Muscle layer of colon (tissue), 2 donors: ENCODE data around the gene CCNY.

Experiments
- H3K27ac ChIP-seq: one replicate; pipeline ENCODE4 v1.7.0; 2013; ENCODE audit warnings: low read depth, mild to moderate bottlenecking, low read length, moderate library complexity
- H3K27me3 ChIP-seq, 2 donors: one replicate each; pipeline ENCODE4 v1.7.0; 2013; ENCODE audit warnings: low read length in 2 of 2, mild to moderate bottlenecking in 2 of 2; ENCODE audit not compliant: insufficient read depth in 2 of 2, control insufficient read depth in 1 of 2
- H3K36me3 ChIP-seq: one replicate; pipeline ENCODE4 v1.7.0; 2013; ENCODE audit warnings: mild to moderate bottlenecking, low read length; ENCODE audit not compliant: insufficient read depth
- H3K4me1 ChIP-seq: one replicate; pipeline ENCODE4 v1.7.0; 2013; ENCODE audit warnings: mild to moderate bottlenecking, low read length; ENCODE audit not compliant: insufficient read depth
- H3K4me3 ChIP-seq, 2 donors: one replicate each; pipeline ENCODE4 v1.7.0; 2013; ENCODE audit warnings: low read length in 2 of 2, low read depth in 1 of 2, mild to moderate bottlenecking in 1 of 2, moderate library complexity in 1 of 2
- H3K9ac ChIP-seq: one replicate; pipeline ENCODE4 v1.7.0; 2013; ENCODE audit warnings: low read length
- H3K9me3 ChIP-seq: one replicate; pipeline ENCODE4 v1.7.0; 2013; ENCODE audit warnings: mild to moderate bottlenecking, low read length
- donor health status: abdominal sarcoma.
- donor health status: Adenocarcinoma of cecum.

CCNY gene

GRCh38 chr10:35375091-35375765 is 38.9 kb downstream of the CCNY start:
- peaks cover 48% of the 10 kb centered on the region for H3K4me1 ChIP-seq
- no peaks in the 10 kb centered on the region for H3K36me3 ChIP-seq
- no peak overlapping the region for H3K27ac ChIP-seq
- H3K9me3 ChIP-seq = no peaks in the 10 kb centered on the region
- H3K4me3 ChIP-seq = no peak overlapping the region
- no peak overlapping the region for H3K9ac ChIP-seq
- H3K27me3 ChIP-seq = no peaks in the 10 kb centered on the region

- no peak overlapping the region for H3K27ac ChIP-seq
- H3K36me3 ChIP-seq = no peaks in the 10 kb centered on the region
- peaks cover 42% of the 10 kb centered on the region for H3K4me1 ChIP-seq
- no peak overlapping the region for H3K9ac ChIP-seq
- H3K9me3 ChIP-seq = no peaks in the 10 kb centered on the region
- H3K27me3 ChIP-seq = no peaks in the 10 kb centered on the region
- no peak overlapping the region for H3K4me3 ChIP-seq
Measured at GRCh38 chr10:35377050-35377728, 40.9 kb downstream of the CCNY start.

GRCh38 chr10:35378541-35379210 is 42.4 kb downstream of the CCNY start:
- H3K4me3 ChIP-seq = no peak overlapping the region
- no peaks in the 10 kb centered on the region for H3K36me3 ChIP-seq
- no peak overlapping the region for H3K27ac ChIP-seq
- H3K27me3 ChIP-seq = no peaks in the 10 kb centered on the region
- H3K9me3 ChIP-seq = no peaks in the 10 kb centered on the region
- H3K9ac ChIP-seq = no peak overlapping the region
- H3K4me1 ChIP-seq = peaks cover 34% of the 10 kb centered on the region

- no peaks in the 10 kb centered on the region for H3K36me3 ChIP-seq
- H3K27ac ChIP-seq = no peak overlapping the region
- no peak overlapping the region for H3K9ac ChIP-seq
- peak overlapping the region in 1 of 2 donors; percentile 3 for H3K4me3 ChIP-seq
- no peaks in the 10 kb centered on the region for H3K9me3 ChIP-seq
- H3K4me1 ChIP-seq = peaks cover 30% of the 10 kb centered on the region
- H3K27me3 ChIP-seq = no peaks in the 10 kb centered on the region
Measured at GRCh38 chr10:35379226-35380137, 43.2 kb downstream of the CCNY start.

GRCh38 chr10:35382096-35382495 is 45.8 kb downstream of the CCNY start:
- H3K27me3 ChIP-seq = no peaks in the 10 kb centered on the region

GRCh38 chr10:35384265-35384868 is 48.1 kb downstream of the CCNY start:
- Histone ChIP-seq H3K4me3 (no peak overlapping the region), H3K4me1 (peaks cover 34% of the 10 kb centered on the region), H3K27me3 (no peaks in the 10 kb centered on the region), H3K9me3 (no peaks in the 10 kb centered on the region), H3K36me3 (no peaks in the 10 kb centered on the region), H3K9ac (no peak overlapping the region), H3K27ac (no peak overlapping the region)

More at GRCh38 chr10:35382096-35382495, 45.8 kb downstream of the CCNY start:
- no peak overlapping the region for H3K4me3 ChIP-seq
- H3K9me3 ChIP-seq = no peaks in the 10 kb centered on the region
- no peak overlapping the region for H3K27ac ChIP-seq
- H3K4me1 ChIP-seq = peaks cover 38% of the 10 kb centered on the region
- no peaks in the 10 kb centered on the region for H3K36me3 ChIP-seq
- no peak overlapping the region for H3K9ac ChIP-seq

- no peaks in the 10 kb centered on the region for H3K36me3 ChIP-seq
- peaks cover 25% of the 10 kb centered on the region for H3K4me1 ChIP-seq
- no peak overlapping the region for H3K27ac ChIP-seq
- H3K9me3 ChIP-seq = no peaks in the 10 kb centered on the region
- H3K9ac ChIP-seq = no peak overlapping the region
- H3K27me3 ChIP-seq = no peaks in the 10 kb centered on the region
- no peak overlapping the region for H3K4me3 ChIP-seq
Measured at GRCh38 chr10:35386594-35387174, 50.4 kb downstream of the CCNY start.

GRCh38 chr10:35387768-35388167 is 51.5 kb downstream of the CCNY start:
- H3K4me3 ChIP-seq = no peak overlapping the region
- H3K9ac ChIP-seq = no peak overlapping the region
- no peaks in the 10 kb centered on the region for H3K9me3 ChIP-seq
- no peaks in the 10 kb centered on the region for H3K27me3 ChIP-seq
- H3K36me3 ChIP-seq = no peaks in the 10 kb centered on the region
- no peak overlapping the region for H3K27ac ChIP-seq
- peaks cover 21% of the 10 kb centered on the region for H3K4me1 ChIP-seq

GRCh38 chr10:35388197-35388596 is 51.9 kb downstream of the CCNY start:
- Histone ChIP-seq H3K4me3 (no peak overlapping the region), H3K36me3 (no peaks in the 10 kb centered on the region), H3K9ac (no peak overlapping the region), H3K27me3 (no peaks in the 10 kb centered on the region), H3K27ac (no peak overlapping the region), H3K9me3 (no peaks in the 10 kb centered on the region), H3K4me1 (peaks cover 21% of the 10 kb centered on the region)

GRCh38 chr10:35388682-35389081 is 52.4 kb downstream of the CCNY start:
- no peaks in the 10 kb centered on the region for H3K27me3 ChIP-seq
- H3K9ac ChIP-seq = no peak overlapping the region
- no peaks in the 10 kb centered on the region for H3K36me3 ChIP-seq
- H3K4me1 ChIP-seq = peaks cover 25% of the 10 kb centered on the region
- H3K4me3 ChIP-seq = no peak overlapping the region
- H3K27ac ChIP-seq = no peak overlapping the region
- no peaks in the 10 kb centered on the region for H3K9me3 ChIP-seq
